ENCODE measurements around the gene TMEM163.
"Not testable (repeated sequence)": the region's sequence is repeated elsewhere in the genome, so short reads cannot be mapped to it uniquely, and the experiment has no call there.

The TMEM163 gene

GRCh38 chr2:134723742-134724141 is 4.9 kb upstream of the TMEM163 start:
- in situ Hi-C loops (cut with MboI; ENCODE audit: low sequenced_read_pairs): not testable (repeated sequence)

GRCh38 chr2:134722728-134723127 is 3.9 kb upstream of the TMEM163 start:
- in situ Hi-C loops (cut with MboI; ENCODE audit: low sequenced_read_pairs): no loop called here

- in situ Hi-C loops (cut with MboI; ENCODE audit: low sequenced_read_pairs): no loop called here
These were observed 2.8 kb upstream of the TMEM163 start for GRCh38 chr2:134721596-134721995.

- in situ Hi-C loops (cut with MboI; ENCODE audit: low sequenced_read_pairs): no loop called here
These were observed 580 bp downstream of the TMEM163 start for GRCh38 chr2:134718023-134718816.

- in situ Hi-C loops (cut with MboI; ENCODE audit: low sequenced_read_pairs): no loop called here
These were observed 1.3 kb downstream of the TMEM163 start for GRCh38 chr2:134717286-134718022.

GRCh38 chr2:134716721-134717243 is 2.0 kb downstream of the TMEM163 start:
- in situ Hi-C loops (cut with MboI; ENCODE audit: low sequenced_read_pairs): no loop called here

GRCh38 chr2:134715932-134716643 is 2.7 kb downstream of the TMEM163 start:
- in situ Hi-C loops (cut with MboI; ENCODE audit: low sequenced_read_pairs): no loop called here

- in situ Hi-C loops (cut with MboI; ENCODE audit: low sequenced_read_pairs): no loop called here
These were observed 4.6 kb downstream of the TMEM163 start for GRCh38 chr2:134714228-134714627.

- in situ Hi-C loops (cut with MboI; ENCODE audit: low sequenced_read_pairs): no loop called here
These were observed 5.2 kb downstream of the TMEM163 start for GRCh38 chr2:134713606-134714005.

- in situ Hi-C loops (cut with MboI; ENCODE audit: low sequenced_read_pairs): no loop called here
These were observed 5.6 kb downstream of the TMEM163 start for GRCh38 chr2:134713176-134713575.

GRCh38 chr2:134712736-134713135 is 6.1 kb downstream of the TMEM163 start:
- in situ Hi-C loops (cut with MboI; ENCODE audit: low sequenced_read_pairs): no loop called here

- in situ Hi-C loops (cut with MboI; ENCODE audit: low sequenced_read_pairs): no loop called here
These were observed 6.5 kb downstream of the TMEM163 start for GRCh38 chr2:134712299-134712698.

- in situ Hi-C loops (cut with MboI; ENCODE audit: low sequenced_read_pairs): no loop called here
These were observed 7.1 kb downstream of the TMEM163 start for GRCh38 chr2:134711692-134712091.

- in situ Hi-C loops (cut with MboI; ENCODE audit: low sequenced_read_pairs): no loop called here
These were observed 11.5 kb downstream of the TMEM163 start for GRCh38 chr2:134707330-134707676.

- in situ Hi-C loops (cut with MboI; ENCODE audit: low sequenced_read_pairs): no loop called here
These were observed 12.0 kb downstream of the TMEM163 start for GRCh38 chr2:134706587-134707329.

- in situ Hi-C loops (cut with MboI; ENCODE audit: low sequenced_read_pairs): no loop called here
These were observed 12.8 kb downstream of the TMEM163 start for GRCh38 chr2:134705861-134706586.

GRCh38 chr2:134704173-134704572 is 14.6 kb downstream of the TMEM163 start:
- in situ Hi-C loops (cut with MboI; ENCODE audit: low sequenced_read_pairs): no loop called here

GRCh38 chr2:134703426-134703825 is 15.4 kb downstream of the TMEM163 start:
- in situ Hi-C loops (cut with MboI; ENCODE audit: low sequenced_read_pairs): no loop called here

GRCh38 chr2:134700730-134701129 is 18.1 kb downstream of the TMEM163 start:
- in situ Hi-C loops (cut with MboI; ENCODE audit: low sequenced_read_pairs): no loop called here

GRCh38 chr2:134694411-134694810 is 24.4 kb downstream of the TMEM163 start:
- in situ Hi-C loops (cut with MboI; ENCODE audit: low sequenced_read_pairs): no loop called here
